ENCODE measurements around the gene TYW1. TPM values are rescaled to one million over a fixed set of nuclear protein-coding genes. Genes with fewer than 3 reads are reported as not detected.
"Not testable (repeated sequence)": the region's sequence is repeated elsewhere in the genome, so short reads cannot be mapped to it uniquely, and the experiment has no call there.

TYW1 gene
- total RNA-seq, 1 experiment from 2014 or later: 25.9 TPM

DNA sequence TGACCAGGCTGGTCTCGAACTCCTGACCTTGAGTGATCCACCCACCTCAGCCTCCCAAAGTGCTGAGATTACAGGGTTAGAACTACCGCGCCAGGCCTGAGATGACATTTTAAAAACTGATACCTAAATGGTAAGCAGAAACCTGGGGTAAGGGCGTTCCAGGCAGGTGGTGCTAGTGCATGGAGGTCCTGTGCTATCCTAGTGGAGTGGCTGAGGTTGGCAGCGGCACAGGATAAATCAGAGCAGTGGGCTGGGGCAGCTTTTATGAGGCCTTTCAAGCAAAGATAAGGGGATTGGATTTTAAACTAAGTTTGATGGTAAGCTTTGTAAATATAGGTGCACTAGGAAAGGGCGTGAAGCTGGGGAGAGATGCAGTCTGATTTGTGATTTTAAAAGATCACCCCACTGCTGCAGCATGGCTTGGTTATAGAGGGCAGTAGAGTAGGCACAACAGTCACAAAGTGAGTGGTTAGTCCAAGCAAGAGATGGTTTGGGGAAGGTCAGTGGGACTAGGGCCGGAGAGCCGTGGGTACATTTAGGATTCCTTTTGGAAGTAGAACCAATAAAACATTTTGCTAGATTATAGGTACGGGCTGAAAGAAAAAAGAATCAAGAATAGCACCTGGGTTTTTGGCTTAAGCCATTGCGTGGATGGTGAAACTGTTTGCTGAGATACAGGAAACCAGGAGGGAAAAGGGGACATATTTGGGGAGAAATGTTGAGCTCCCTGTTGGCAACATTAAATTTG, 188.5 kb downstream of the TYW1 start:
- DNase-seq (ENCODE audit: extremely low read depth, low read depth): not testable (repeated sequence)

DNA sequence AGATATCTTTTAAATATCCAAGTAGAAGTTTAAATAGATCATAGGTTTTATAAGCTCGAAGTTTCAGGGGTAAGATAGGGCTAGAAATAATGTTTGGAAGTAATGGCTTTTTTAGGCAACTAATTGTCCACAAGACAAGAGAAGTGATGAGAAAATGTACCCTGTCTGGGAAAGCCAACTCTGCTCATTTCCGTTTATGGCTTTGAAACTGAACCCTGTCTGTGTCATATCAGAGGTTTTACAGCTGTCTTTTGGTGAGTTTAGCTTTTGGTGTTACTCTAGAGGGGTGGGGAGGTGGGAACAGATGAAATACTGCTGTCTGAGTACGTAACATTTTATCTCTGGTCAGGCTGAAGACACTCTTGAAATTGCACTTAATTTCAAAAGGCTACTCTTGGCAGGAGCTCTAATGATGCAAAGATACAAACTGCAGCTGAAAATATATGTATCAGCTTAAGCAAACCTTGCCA, 189.1 kb downstream of the TYW1 start:
- DNase-seq (ENCODE audit: extremely low read depth, low read depth): not testable (repeated sequence)

DNA sequence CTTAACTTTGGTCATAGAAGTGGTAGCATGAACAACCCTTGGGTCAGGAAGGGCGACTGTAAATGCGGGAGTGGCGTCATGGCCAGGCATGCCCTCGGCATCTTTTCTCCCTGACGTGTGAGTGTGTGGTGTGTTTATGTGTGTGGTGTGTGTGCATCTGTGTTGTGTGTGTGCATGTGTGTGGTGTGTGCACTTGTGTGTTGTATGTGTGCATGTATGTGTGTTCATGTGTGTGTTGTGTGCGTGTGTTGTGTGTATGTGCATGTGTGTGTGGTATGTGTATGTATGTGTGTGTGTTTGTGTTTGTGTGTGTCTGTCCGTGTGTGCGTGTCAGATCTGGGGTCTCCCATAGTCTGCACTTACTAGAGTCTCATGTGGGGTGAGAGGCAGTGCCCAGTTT, 192.5 kb downstream of the TYW1 start:
- DNase-seq (ENCODE audit: extremely low read depth, low read depth): not testable (repeated sequence)

DNA sequence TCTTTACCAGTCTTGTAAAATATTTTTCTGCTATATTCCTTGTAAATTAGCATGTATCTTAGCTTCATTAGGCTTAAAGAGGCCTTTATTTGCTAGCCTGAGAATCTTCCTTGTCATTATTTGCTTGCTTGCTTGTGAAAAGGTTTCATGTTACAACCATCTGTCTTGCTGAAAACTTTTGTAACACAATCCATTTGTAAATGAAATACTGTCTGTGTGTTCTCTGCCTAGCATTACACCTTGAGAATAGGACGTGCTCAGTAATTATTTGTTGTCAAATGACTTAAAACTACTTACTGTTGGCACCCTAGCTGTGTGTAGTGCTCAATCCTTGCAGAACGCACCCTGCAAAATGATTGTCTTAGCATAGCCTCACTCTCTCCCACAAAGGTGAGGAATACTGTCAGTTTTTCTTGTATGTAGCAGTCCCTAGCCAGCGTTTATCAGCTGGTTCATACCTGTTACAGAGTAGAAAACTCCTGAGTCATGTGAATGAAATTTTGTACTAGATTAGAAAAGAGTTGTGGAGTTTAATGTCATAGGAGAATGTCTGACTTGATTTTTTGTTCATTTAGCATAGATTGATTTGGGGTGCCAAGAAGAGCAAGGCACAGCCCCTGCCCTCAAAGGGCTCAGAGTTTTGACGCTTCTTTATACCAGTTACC, 193.3 kb downstream of the TYW1 start:
- not testable (repeated sequence) for DNase-seq (ENCODE audit: extremely low read depth, low read depth)

GRCh38 chr7:67191002-67191720, 194.5 kb downstream of the TYW1 start:
- DNase-seq (ENCODE audit: extremely low read depth, low read depth): not testable (repeated sequence)

- DNase-seq (ENCODE audit: extremely low read depth, low read depth): not testable (repeated sequence)
These were observed 195.6 kb downstream of the TYW1 start for GRCh38 chr7:67192123-67192702.

- DNase-seq (ENCODE audit: extremely low read depth, low read depth): not testable (repeated sequence)
These were observed 196.4 kb downstream of the TYW1 start for GRCh38 chr7:67192889-67193613.

GRCh38 chr7:67196176-67196575, 199.5 kb downstream of the TYW1 start:
- not testable (repeated sequence) for DNase-seq (ENCODE audit: extremely low read depth, low read depth)

DNA sequence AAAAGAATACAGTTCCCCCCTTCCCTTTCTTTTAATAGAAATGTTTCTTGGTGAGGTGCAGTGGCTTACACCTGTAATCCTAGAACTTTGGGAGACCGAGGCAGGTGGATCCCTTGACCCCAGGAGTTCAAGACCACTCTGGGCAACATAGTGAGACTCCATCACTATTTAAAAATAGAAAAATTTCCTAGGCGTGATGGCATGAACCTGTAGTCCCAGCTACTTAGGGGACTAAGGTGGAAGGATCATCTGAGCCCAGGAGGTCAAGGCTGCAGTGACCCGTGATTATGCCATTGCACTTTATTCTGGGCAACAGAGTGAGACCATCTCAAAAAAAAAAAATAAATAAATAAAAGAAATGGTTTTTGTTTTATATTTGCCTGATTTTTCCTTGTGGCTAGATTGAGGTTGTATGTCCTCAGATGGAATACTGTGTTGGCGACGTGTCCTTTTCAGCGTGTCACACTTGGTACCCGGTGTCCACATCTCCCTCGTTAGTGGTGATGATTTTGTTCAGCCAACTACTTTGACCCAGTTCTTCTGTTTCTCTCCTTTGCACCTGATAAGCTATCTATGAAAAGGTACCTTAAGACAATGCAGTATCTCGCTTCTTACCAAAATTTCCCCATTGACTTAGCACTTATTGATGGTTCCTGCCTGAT, 202.4 kb downstream of the TYW1 start:
- DNase-seq (ENCODE audit: extremely low read depth, low read depth): not testable (repeated sequence)

- not testable (repeated sequence) for DNase-seq (ENCODE audit: extremely low read depth, low read depth)
These were observed 209.1 kb downstream of the TYW1 start for GRCh38 chr7:67205772-67206171.

- DNase-seq (ENCODE audit: extremely low read depth, low read depth): no peak
These were observed 209.8 kb downstream of the TYW1 start for GRCh38 chr7:67206452-67206851.

- DNase-seq (ENCODE audit: extremely low read depth, low read depth): not testable (repeated sequence)
These were observed 212.0 kb downstream of the TYW1 start for GRCh38 chr7:67208656-67209055.

- DNase-seq (ENCODE audit: extremely low read depth, low read depth): no peak
These were observed 212.6 kb downstream of the TYW1 start for GRCh38 chr7:67209256-67209655.

DNA sequence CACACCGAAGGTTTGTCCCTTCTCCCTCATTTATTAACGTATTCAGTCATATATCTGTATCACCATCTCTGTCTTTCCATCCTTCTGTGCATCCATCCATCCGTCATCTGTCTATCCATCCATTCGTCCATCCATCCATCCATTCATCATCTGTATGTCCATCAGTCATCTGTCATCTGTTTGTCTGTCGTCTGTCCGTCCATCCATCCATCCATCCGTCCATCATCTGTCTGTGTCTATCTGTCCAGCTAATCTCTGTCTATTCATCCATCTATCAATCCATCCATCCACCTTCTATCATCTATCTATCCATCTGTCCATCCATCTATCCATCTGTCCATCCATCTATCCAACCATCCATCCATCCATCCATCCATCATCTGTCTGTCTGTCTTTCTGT, 213.9 kb downstream of the TYW1 start:
- no peak for DNase-seq (ENCODE audit: extremely low read depth, low read depth)

DNA sequence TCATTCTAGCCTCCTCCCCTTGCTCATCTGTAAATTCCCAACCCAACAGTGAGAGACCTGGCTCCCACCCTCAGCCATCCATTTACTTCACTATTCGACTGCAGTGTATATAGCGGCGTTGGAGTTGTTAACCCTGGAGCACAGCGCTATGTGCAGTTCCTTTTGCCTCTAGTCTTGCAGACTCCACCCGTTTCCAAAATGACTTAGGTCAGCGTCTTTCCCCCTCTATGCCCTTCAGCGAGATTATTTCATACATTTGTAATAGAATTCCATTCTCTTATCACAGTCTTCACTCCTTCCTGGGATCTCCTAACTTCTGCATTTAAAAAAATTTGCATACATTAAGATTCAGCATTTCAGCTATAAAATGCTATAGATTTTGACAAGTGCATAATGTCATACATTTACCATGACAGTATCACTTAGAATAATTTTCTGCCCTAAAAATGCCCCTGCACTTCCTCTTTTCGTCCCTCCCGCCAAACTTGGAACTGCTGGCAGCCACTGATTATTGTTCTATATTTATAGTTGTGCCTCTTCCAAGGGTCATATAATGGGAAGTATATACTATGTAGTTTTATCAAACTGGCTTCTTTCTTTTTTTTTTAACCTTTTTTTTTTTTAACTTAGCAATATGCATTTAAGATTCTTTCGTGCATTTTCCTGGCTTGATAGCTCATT, 215.2 kb downstream of the TYW1 start:
- not testable (repeated sequence) for DNase-seq (ENCODE audit: extremely low read depth, low read depth)

DNA sequence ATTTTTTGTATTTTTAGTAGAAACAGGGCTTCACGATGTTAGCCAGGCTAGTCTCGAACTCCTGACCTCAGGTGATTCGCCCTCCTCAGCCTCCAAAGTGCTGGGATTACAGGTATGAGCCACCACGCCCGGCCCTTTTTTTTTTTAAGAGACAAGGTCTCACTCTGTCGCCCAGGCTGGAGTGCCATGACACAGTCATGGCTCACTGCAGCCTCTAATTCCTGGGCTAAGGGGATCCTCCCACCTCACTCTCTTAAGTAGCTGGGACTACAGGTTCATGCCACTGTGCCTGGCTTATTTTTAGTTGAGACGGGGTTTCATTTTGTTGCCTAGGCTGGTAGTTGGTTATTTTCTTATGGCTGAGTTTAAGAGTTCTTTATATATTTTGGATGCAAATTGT, 216.4 kb downstream of the TYW1 start:
- not testable (repeated sequence) for DNase-seq (ENCODE audit: extremely low read depth, low read depth)

- not testable (repeated sequence) for DNase-seq (ENCODE audit: extremely low read depth, low read depth)
These were observed 226.9 kb downstream of the TYW1 start for GRCh38 chr7:67223551-67223950.

- not testable (repeated sequence) for DNase-seq (ENCODE audit: extremely low read depth, low read depth)
These were observed 229.8 kb downstream of the TYW1 start for GRCh38 chr7:67226340-67226907.

DNA sequence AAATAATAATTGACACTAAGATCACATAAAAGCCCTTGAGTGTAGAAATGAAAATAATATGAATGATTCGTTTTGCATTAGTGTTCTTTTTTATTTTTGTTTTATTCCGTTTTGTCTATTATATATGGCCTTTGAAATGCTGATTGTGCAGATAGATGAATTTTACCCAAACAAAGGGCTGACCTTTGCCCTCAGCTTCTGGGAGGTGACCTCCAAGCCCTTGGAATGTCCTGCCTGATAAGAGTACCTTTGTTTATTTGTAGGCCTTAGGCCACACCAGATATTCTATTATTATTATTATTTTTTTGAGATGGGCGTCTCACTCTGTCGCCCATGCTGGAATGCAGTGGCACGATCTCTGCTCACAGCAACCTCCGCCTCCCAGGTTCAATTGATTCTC, 230.3 kb downstream of the TYW1 start:
- not testable (repeated sequence) for DNase-seq (ENCODE audit: extremely low read depth, low read depth)

All from NCI-H460 (cell line).